Stimulated activated naive CD8-positive, alpha-beta T cell treated with anti-CD3 and anti-CD28 coated beads, Interleukin-15, amount 100 ng/mL, for 72 hours (primary cell): ENCODE measurements around the gene DYSF.

Experiments
- ATAC-seq: fragments of 150-1000 bp; cut with Tn5 transposase; 2 replicates; pipeline ENCODE4 v1.10.0; 2021; ENCODE audit warnings: mild to moderate bottlenecking, moderate library complexity
- DNase-seq, 2 donors: peaks; one replicate each; pipeline ENCODE4 v3.0.0; 2021 to 2022
- H3K27ac Mint-ChIP-seq, 2 donors: one replicate each; pipeline ENCODE4 v1.8.0; 2022; ENCODE audit warnings: mild to moderate bottlenecking in 2 of 2, mixed read lengths in 2 of 2, moderate library complexity in 2 of 2
- H3K27me3 Mint-ChIP-seq: one replicate; pipeline ENCODE4 v1.8.0; 2022; ENCODE audit warnings: mixed read lengths
- H3K4me1 Mint-ChIP-seq: one replicate; pipeline ENCODE4 v1.8.0; 2022; ENCODE audit warnings: mild to moderate bottlenecking, mixed read lengths
- H3K4me3 Mint-ChIP-seq, 2 donors: one replicate each; pipeline ENCODE4 v1.8.0; 2022; ENCODE audit warnings: mild to moderate bottlenecking in 2 of 2, mixed read lengths in 2 of 2, moderate library complexity in 1 of 2
- H3K9me3 Mint-ChIP-seq, 2 donors: one replicate each; pipeline ENCODE4 v1.8.0; 2022; ENCODE audit warnings: mixed read lengths in 2 of 2

DYSF gene

DNA sequence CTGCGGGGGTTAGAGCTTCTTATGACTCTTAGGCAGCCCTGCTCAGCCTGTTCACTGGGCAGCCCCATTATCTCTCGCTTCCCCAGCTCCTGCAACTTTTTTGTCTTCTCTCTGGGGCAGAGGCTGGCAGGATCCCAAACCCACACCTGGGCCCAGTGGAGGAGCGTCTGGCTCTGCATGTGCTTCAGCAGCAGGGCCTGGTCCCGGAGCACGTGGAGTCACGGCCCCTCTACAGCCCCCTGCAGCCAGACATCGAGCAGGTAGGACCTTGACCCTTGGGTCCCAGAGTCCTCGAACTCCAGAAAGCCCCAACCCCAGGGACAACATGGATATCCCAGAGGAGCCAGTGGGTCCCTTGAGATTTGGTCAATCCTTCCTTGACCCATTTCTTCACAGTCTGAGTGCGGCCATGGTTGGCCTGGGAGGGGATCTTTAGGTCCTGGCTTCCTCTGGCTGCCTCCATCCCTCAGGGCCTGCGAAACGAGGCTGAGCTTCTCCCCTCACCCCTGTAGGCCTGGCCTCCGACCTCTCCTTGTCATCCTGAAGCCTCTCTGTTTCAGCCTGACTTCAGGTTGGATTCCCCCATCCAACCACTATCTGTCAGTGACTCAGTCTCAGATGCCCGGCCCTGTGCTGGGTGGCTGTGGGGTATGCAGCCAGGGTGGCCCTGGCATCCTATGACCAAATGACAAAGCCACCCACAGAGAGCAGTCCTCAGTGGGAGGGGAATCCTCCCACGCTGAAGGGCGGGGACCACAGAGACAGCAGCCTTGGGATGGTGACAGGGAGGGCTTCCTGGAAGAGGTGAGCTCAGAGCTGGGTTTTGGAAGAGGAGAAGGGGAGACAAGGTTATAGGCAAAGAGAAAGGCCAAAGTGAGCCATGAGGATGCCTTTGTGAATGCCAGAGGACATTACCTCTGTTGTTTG, 214.2 kb downstream of the DYSF start:
- DNase-seq (no peak), ATAC-seq (no peak)
- no peaks in the 10 kb centered on the region for H3K9me3 Mint-ChIP-seq
- no peaks in the 10 kb centered on the region for H3K4me1 Mint-ChIP-seq
- no peak overlapping the region for H3K27ac Mint-ChIP-seq
- H3K4me3 Mint-ChIP-seq: no peak overlapping the region
- no peaks in the 10 kb centered on the region for H3K27me3 Mint-ChIP-seq

DNA sequence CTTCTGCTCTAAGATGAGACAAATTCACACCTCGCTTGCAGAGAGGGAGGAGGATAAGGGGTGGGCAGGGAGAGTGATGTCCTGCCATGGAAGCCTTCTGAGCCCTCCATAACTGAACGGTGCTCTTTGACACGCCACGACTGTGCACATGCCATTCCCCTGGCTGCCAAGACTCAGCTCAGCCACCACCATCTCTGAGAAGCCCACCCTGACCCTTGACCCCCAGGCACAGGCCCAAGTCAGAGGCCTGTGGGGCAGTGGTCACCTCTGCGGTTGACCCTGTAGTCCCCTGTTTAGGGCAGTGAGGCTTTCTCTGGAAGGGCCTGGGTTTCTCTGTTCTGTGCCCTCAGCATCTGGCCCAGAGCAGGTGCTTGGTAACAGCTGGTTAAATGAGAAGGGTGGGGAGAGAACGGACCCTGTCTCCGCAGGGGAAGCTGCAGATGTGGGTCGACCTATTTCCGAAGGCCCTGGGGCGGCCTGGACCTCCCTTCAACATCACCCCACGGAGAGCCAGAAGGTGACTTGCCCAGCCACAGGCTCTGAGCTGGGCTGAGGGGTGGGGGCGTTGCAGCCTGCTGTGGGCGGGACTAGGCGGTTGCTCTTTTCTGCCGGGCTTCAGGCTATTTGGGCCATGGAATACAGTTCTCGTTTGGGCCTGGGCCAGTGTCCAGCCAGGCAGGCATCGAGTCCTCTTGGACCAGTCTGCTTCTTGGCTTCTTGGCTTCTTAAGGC, 215.1 kb downstream of the DYSF start:
- peak overlapping the region in 1 of 2 donors; percentile 68 for H3K27ac Mint-ChIP-seq

DNA sequence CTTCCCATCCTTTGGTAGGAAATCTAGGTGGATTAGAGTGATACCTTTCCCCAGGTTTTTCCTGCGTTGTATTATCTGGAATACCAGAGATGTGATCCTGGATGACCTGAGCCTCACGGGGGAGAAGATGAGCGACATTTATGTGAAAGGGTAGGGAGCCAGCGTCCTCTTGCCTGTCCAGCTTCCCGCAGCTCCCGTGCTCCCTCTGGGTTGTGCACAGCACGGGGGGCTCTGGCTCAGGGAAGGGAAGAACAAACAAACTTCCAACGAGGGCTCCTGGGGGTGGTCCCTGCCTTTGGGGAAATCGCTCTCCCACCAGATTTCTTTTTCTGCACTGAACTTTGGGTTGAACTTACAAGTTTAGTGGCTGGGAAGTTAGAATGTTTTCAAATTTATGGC, 215.7 kb downstream of the DYSF start:
- no peak overlapping the region for H3K4me3 Mint-ChIP-seq
- no peaks in the 10 kb centered on the region for H3K4me1 Mint-ChIP-seq
- ATAC-seq (no peak), DNase-seq (no peak)
- no peaks in the 10 kb centered on the region for H3K27me3 Mint-ChIP-seq
- H3K9me3 Mint-ChIP-seq: no peaks in the 10 kb centered on the region
- H3K27ac Mint-ChIP-seq: no peak overlapping the region

More for the DNA sequence above, 215.1 kb downstream of the DYSF start:
- Mint-ChIP-seq H3K4me1 (no peaks in the 10 kb centered on the region), H3K4me3 (no peak overlapping the region), H3K9me3 (no peaks in the 10 kb centered on the region), H3K27me3 (no peaks in the 10 kb centered on the region)
- ATAC-seq (no peak), DNase-seq (no peak)

DNA sequence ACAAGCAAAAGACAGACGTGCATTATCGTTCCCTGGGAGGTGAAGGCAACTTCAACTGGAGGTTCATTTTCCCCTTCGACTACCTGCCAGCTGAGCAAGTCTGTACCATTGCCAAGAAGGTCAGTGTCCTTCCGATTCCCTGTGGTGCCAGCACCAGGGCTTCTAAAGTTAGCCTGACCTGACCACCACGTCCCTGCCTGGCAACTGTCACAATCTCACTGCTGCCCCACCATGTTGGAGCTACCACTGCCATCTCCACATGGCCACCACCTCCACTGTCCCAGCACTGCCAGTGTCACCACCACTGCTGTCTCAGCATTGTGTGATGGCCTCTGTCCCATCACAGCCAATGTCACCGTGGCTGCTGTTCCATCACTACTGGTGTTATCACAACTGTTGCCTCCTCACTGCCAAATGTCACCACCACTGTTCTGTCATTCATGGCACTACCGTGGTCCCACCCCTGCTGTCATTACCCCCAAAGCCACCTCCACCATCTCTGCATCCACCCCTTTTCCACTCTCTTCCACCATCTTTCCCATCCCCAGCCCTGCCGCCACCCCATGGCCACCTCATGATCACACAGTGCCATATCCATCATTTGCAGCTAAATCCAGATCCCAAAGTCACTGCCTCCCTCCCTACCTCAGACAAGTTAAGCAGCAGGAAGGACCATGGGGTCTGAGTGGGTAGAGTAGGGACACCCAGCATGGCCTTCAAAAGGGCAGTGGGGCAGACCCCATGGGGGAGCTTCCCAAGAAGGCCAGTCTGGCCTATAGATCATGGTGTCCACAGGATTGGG, 216.5 kb downstream of the DYSF start:
- DNase-seq: no peak
- Mint-ChIP-seq H3K9me3 (no peaks in the 10 kb centered on the region), H3K4me1 (no peaks in the 10 kb centered on the region), H3K27me3 (no peaks in the 10 kb centered on the region), H3K4me3 (no peak overlapping the region), H3K27ac (no peak overlapping the region)
- ATAC-seq: no peak

DNA sequence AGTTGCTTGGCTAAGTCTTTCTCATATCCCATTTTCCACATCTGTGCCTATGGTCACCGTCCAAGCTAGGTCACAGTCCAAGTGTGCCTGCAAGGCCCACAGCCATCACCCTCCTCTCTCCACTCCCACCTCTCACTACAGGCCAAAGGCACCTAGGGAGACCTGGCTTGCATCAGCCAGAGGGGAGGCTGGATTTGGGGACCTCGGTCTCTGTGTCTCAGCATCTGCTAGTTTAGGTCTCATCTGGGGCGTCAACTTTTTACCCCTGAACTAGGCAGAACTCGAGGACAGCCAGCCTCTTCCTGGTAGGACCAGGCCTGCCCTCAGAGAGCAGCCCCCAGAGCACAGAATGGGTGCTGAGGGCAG, 217.1 kb downstream of the DYSF start:
- Mint-ChIP-seq H3K27me3 (no peaks in the 10 kb centered on the region), H3K27ac (peak overlapping the region in 1 of 2 donors; percentile 50), H3K4me1 (no peaks in the 10 kb centered on the region), H3K4me3 (no peak overlapping the region), H3K9me3 (no peaks in the 10 kb centered on the region)
- no peak for ATAC-seq
- DNase-seq: no peak

DNA sequence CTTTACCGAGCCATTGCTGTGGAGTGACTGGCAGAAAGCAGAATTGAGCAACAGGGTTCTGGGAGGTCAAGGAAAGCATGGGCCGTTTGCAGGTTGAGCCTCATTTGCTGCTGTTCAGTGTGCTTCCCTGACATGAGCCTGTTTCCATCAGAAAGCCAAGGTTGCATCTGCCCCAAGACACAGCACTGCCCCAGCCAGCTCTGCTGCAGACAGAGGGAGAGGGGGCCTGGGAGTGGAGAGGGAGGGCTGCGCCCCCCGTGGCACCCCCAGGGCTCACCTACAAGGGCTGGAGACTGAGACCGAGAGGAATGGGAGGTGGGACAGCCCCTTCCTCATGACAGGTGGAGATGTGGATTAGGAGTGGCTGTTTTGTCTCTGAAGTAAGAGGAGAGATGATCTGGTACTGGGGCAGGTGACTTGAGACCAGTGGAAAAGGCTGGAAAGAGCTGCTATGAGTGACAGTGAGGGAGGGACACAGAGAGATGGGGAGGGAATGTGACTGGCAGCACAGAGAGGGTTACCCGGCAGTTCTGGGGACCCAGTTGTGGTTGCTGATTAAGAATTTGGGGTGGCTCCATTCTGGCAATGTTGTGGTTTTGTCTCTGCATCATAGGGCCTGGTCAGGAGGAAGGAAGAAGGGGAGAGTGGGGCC, 218.0 kb downstream of the DYSF start:
- H3K4me1 Mint-ChIP-seq: no peaks in the 10 kb centered on the region
- H3K9me3 Mint-ChIP-seq: no peaks in the 10 kb centered on the region
- ATAC-seq (no peak), DNase-seq (no peak)
- peak overlapping the region in 1 of 2 donors; percentile 49 for H3K27ac Mint-ChIP-seq
- no peak overlapping the region for H3K4me3 Mint-ChIP-seq
- H3K27me3 Mint-ChIP-seq: no peaks in the 10 kb centered on the region

DNA sequence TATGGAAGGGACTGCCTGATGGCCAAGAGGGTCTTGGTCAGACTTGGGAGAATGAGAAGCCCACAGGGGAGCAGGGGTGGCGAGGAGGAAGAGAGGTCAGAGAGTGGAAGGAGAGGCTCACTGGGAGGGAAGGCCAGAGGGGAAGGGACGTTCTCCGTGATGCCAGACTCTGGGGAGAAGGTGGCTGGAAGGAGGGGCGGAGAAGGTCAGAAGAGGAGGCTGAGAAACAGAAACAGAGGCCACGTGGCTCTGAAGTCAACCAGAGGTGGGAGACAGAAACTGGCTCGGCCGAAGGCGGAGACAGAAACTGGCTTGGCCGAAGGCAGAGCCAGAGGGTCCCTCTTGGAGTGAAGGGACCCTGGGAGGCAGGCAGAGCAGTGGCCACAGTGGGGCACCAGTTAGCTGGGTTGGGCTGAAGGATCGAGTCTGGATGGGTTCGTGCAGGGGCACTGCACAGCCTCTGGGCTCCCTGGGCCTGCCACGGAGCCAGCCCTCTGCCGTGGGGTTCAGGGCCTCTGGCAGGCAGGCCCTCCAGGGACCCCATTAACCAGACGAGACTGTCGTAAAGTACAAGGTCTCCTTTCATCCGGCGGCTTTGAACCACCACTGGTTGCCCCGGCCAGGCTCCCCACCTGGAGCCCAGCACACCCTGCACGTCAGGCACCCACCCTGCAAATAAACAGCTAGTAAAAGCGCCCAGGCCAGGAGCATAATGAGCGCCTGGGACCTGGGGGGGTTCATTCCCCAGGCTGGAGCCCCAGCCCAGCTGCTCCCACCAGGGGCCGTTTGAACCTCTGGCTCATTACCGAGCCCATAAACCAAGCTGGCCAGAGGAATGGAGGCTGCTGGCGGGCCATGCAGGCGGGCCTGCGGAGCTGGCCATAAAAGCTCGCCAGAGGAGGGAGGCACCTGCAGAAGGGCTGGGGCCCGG, 218.8 kb downstream of the DYSF start:
- Mint-ChIP-seq H3K4me1 (no peaks in the 10 kb centered on the region), H3K27me3 (no peaks in the 10 kb centered on the region), H3K4me3 (no peak overlapping the region), H3K9me3 (no peaks in the 10 kb centered on the region), H3K27ac (no peak overlapping the region)
- DNase-seq: no peak
- no peak for ATAC-seq

DNA sequence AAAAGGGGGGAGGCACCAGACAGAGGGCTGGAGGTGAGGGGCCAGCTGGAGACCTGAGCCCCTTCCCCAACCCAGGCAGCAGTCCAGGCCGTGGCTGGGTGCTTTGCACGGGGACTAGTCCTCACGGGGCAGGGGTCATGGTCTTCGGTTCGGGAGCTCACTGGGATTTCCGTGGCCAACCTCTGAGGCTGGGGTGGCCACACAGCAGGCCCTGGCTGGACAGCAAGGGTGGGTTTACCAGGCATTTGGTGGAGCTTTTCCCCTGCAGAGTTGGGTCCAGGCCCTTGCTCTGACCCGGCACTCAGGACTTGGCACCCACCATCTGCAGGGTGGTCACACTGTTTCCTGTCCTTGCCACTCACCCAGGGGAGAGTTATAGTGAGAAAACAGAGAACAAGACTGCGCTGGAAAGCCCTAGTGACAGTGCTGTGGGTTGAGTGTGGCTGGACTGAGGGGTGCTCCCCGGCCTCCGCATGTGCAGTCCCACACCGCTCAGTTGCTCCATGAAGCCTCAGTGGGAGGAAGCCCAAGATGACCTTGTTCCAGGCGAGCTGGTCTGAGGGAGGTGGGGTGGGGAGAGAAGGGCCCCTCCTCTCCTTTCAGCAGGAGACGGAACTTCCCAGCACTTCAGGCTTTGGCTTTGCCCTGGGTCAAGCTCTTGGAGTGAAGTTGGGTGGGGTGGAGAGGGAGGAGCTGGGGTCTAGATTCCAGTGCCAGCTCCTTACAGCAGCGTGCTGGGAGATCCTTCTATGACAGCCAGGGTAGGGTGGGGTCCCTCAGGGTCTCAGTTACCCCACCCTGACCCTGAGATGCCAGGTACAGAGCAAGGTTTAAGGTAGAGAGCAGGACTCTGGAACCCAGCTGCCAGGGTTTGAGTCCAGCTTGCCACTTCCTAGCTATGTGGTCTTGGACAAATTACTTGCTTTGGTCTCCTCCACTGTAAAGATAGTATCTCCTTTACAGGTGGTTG, 219.8 kb downstream of the DYSF start:
- Mint-ChIP-seq H3K4me1 (no peaks in the 10 kb centered on the region), H3K9me3 (no peaks in the 10 kb centered on the region), H3K27me3 (no peaks in the 10 kb centered on the region), H3K4me3 (no peak overlapping the region), H3K27ac (no peak overlapping the region)
- DNase-seq (no peak), ATAC-seq (peak; percentile 26)

DNA sequence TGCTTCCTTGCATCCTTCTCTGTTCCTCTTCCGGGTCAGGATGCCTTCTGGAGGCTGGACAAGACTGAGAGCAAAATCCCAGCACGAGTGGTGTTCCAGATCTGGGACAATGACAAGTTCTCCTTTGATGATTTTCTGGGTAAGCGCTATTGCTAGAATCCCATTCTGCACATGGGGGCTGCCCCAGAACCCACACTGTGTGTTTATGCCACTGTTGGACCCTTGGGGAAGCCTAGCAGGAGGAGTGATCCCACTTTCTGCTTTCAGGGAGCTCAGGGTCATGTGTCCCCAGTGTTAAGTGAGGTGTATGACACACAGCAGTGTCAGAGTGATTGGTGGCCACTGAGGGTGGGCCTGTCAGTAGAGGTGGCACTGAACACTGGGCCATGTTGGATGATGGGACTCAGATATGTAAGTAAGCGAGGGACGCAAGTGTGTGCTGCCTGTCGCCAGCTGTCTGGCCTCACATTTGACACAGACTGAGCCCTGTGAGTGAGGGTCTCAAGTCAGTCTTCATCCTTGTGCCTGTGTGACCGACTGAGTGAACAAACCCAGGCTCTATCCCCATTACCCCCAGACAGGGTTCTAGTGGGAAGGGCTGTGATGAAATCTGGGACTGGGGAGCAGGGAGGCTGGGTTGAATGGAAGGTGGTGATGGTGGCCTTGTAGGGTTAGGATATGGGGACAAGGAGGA, 220.9 kb downstream of the DYSF start:
- Mint-ChIP-seq H3K9me3 (no peaks in the 10 kb centered on the region), H3K4me3 (no peak overlapping the region), H3K27ac (no peak overlapping the region), H3K27me3 (no peaks in the 10 kb centered on the region), H3K4me1 (no peaks in the 10 kb centered on the region)
- DNase-seq (no peak), ATAC-seq (peak; percentile 34)

DNA sequence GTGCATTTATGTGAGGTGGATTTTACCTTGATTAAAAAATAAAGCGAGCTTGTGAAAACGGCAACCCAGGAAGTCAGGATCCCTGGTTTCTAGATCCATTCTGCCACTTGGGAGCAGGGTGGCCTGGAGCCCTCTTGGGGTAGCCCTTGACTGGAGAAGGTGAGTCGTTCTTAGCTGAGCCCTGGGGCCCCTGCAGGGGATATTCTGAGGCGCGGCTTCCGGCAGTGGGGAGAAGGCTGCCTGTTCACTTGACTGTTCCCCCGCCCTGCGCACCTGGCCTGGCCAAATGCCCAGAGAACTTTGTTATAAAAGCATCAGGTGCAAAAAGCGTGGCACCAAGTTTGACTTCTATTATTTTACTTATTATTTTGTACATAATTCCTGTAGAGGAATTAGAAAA, 221.9 kb downstream of the DYSF start:
- no peaks in the 10 kb centered on the region for H3K27me3 Mint-ChIP-seq
- DNase-seq: no peak
- H3K27ac Mint-ChIP-seq: no peak overlapping the region
- ATAC-seq: no peak
- H3K9me3 Mint-ChIP-seq: no peaks in the 10 kb centered on the region
- H3K4me1 Mint-ChIP-seq: no peaks in the 10 kb centered on the region
- H3K4me3 Mint-ChIP-seq: no peak overlapping the region

DNA sequence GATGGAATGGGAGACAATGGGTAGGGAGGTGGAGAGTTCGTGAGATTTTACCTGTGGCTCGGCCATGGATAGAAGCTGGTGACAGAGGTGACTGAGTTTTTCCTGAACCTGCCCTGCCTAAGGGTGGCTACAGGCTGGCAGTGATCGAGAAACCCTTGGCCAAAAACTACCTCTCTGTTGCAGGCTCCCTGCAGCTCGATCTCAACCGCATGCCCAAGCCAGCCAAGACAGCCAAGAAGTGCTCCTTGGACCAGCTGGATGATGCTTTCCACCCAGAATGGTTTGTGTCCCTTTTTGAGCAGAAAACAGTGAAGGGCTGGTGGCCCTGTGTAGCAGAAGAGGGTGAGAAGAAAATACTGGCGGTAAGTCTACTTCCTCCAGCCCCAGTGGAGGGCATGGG, 225.5 kb downstream of the DYSF start:
- Mint-ChIP-seq H3K27me3 (no peaks in the 10 kb centered on the region), H3K27ac (no peak overlapping the region), H3K9me3 (no peaks in the 10 kb centered on the region), H3K4me1 (no peaks in the 10 kb centered on the region), H3K4me3 (no peak overlapping the region)
- DNase-seq: no peak
- ATAC-seq: no peak

DNA sequence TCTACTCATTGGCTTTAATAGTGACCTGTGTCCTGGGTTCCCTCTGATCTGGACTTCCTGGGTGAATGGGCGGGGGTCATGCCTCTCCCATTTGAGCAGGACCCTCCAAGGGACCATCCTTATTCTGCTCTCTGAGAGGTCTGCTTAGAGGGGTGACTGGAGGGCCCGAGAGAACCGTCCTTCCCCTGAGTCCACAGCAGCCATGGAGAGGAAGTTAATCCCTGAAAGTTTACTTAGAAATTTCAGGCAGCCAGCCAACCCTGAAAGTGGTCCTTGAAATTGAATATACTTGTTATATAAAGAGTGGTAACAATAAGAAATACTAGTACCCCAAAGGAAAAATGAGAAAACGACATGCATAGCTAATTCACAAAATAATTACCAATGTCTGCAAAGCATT, 226.1 kb downstream of the DYSF start:
- DNase-seq (no peak), ATAC-seq (no peak)
- Mint-ChIP-seq H3K27ac (no peak overlapping the region), H3K4me1 (no peaks in the 10 kb centered on the region), H3K27me3 (no peaks in the 10 kb centered on the region), H3K9me3 (no peaks in the 10 kb centered on the region), H3K4me3 (no peak overlapping the region)

DNA sequence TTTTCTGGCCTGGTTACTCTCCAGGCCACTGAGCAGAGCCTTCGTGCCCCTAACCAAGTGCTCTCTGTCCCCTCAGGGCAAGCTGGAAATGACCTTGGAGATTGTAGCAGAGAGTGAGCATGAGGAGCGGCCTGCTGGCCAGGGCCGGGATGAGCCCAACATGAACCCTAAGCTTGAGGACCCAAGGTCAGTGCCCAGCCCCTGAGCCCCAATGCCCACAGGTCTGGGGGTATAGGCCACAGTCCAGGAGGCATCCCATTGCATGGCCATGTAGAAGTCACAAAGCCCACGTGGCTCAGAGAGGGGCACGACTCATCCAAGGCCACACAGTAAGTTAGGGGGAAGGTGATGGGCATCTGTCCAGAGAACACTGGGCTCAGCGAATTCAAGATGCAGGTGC, 227.6 kb downstream of the DYSF start:
- peak; percentile 15 for ATAC-seq
- DNase-seq: no peak
- Mint-ChIP-seq H3K4me1 (no peaks in the 10 kb centered on the region), H3K27ac (no peak overlapping the region), H3K4me3 (no peak overlapping the region), H3K27me3 (no peaks in the 10 kb centered on the region), H3K9me3 (no peaks in the 10 kb centered on the region)
